ENCODE results near the gene GPC3.
A peak's percentile ranks its signal among the peaks of the same experiment; 100 is the strongest.
"Not testable (repeated sequence)": the region's sequence is repeated elsewhere in the genome, so short reads cannot be mapped to it uniquely, and the experiment has no call there.

The GPC3 gene

GRCh38 chrX:133646719-133647116, 338.7 kb downstream of the GPC3 start:
- no peak for DNase-seq (ENCODE audit: low read depth)

- DNase-seq (ENCODE audit: low read depth) = peak; percentile 71
Measured at GRCh38 chrX:133645977-133646718, 339.2 kb downstream of the GPC3 start.

DNA sequence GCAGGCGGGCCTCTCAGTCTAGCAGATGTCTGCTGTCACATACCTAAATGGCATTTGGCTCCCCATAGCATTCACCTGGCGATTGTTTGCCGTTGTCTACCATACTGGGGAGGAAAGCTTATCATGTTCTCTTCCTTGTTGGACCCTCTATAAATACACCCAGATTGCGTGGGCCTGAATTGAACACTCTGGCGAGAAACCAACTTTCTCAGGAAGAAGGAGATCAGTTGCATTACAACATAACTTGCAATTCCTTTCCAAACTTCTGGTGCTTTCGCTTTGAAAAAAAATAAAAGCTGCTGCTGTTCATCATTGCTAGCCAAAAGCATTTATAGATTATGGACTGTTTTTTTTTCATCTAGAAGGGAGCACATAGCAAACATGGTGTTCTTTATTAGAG, 340.1 kb downstream of the GPC3 start:
- peak; percentile 41 for DNase-seq (ENCODE audit: low read depth)

GRCh38 chrX:133640161-133641015, 345.0 kb downstream of the GPC3 start:
- DNase-seq (ENCODE audit: low read depth) = no peak

- DNase-seq (ENCODE audit: low read depth) = no peak
Measured at GRCh38 chrX:133639726-133640125, 345.7 kb downstream of the GPC3 start.

- DNase-seq (ENCODE audit: low read depth) = no peak
Measured at GRCh38 chrX:133638285-133638684, 347.1 kb downstream of the GPC3 start.

DNA sequence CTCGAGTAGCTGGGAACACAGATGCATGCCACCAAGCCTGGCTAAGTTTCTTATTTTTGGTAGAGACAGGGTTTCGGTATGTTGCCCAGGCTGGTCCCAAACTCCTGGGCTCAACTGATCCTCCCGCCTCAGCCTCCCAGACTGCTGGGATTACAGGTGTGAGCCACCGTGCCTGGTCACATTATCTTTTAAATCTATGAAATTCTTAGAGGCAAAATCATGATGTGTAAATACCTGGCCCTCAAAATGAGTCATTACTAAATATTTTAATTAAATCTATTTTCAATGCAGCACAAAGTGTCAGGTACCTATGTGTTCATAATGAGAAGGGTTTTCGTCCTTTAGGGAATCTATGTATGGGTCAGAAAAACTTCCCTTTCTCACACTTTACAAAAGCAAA, 347.6 kb downstream of the GPC3 start:
- DNase-seq (ENCODE audit: low read depth) = no peak

GRCh38 chrX:133636009-133636408, 349.4 kb downstream of the GPC3 start:
- DNase-seq (ENCODE audit: low read depth) = no peak

GRCh38 chrX:133634416-133634815, 351.0 kb downstream of the GPC3 start:
- no peak for DNase-seq (ENCODE audit: low read depth)

DNA sequence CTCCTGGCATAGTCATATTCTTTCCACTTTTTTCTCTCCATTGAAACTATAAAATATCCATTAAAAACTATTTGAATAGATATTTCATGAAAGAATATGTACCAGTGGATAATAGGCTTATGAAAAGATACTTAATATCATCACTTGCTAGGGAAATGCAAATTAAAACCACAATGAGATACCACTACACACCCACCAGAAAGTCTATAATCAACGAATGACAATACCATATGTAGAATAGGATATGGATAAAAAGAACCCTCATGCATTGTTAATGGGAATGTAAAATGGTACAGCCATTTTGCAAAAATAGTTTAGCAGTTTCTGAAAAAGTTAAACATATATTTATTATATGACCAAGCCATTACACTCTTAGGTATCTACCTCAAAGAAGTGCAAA, 351.4 kb downstream of the GPC3 start:
- no peak for DNase-seq (ENCODE audit: low read depth)

- DNase-seq (ENCODE audit: low read depth) = no peak
Measured at GRCh38 chrX:133633162-133633561, 352.2 kb downstream of the GPC3 start.

DNA sequence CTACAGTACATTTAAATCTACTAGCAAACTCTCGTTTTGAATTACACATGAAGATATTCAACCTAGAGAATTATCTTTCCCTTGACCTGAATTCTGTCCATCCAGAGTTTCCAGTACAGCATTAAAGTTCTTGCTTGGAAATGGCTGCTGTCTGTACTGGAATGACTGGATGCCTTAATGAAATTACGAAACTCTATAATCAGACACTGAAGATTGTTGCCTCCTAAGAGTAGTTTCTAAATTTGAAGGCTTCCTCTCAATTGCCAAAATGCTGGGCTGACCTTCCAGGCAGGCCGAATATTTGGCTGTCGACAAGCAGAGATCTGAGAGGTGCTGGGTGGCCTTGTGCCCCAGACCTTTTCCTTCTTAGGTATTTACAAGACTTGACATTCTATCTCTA, 355.0 kb downstream of the GPC3 start:
- no peak for DNase-seq (ENCODE audit: low read depth)

GRCh38 chrX:133627673-133628072, 357.7 kb downstream of the GPC3 start:
- DNase-seq (ENCODE audit: low read depth) = no peak

DNA sequence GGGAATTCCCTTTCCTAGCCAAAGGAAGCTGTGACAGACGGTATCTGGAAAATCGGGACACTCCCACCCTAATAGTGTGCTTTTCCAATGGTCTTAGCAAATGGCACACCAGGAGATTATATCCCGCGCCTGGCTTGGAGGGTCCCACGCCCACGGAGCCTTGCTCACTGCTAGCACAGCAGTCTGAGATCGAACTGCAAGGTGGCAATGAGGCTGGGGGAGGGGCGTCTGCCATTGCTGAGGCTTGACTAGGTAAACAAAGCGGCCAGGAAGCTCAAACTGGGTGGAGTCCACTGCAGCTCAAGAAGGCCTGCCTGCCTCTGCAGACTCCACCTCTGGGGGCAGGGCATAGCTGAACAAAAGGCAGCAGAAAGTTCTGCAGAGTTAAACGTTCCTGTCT, 364.0 kb downstream of the GPC3 start:
- not testable (repeated sequence) for DNase-seq (ENCODE audit: low read depth)

DNA sequence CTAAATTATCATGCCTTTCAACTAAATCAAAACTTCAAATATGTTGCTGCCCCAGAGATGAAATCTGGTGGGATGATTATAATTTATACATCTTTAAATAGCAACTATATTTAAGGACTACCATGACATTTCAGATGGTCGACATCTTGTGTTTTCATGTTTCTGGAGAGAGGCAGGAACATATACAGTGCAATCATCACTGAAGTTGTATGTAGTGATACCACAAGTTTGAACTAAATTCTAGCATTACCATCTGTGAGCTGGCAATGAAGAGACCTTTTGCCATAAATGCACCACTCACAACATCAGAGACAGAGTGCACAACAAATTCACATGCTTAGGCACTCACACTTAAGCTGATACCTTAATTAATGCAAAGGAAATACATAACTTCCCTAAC, 373.7 kb downstream of the GPC3 start:
- no peak for DNase-seq (ENCODE audit: low read depth)

GRCh38 chrX:133610056-133610455, 375.3 kb downstream of the GPC3 start:
- no peak for DNase-seq (ENCODE audit: low read depth)

GRCh38 chrX:133609166-133609565, 376.2 kb downstream of the GPC3 start:
- no peak for DNase-seq (ENCODE audit: low read depth)

DNA sequence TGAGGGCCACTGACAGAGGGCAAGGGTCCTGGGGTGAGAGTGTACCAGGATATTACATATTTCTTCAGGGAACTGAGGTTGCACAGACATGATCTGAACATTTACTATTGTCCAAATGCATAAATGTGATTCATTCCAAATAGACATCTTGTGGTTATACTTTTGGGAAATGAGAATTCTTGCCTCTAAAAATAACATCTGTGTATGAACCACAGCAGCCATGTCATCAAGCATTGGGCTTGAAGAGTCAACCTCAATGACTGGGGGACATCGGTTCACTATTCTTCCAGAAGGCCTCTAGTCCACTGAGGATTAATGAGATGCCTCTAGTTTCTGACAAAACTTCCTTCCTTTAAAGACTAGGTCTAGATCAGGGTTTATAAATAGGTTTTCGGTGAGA, 377.0 kb downstream of the GPC3 start:
- DNase-seq (ENCODE audit: low read depth) = no peak

GRCh38 chrX:133607419-133608348, 377.7 kb downstream of the GPC3 start:
- no peak for DNase-seq (ENCODE audit: low read depth)

GRCh38 chrX:133606990-133607389, 378.4 kb downstream of the GPC3 start:
- DNase-seq (ENCODE audit: low read depth) = no peak

GRCh38 chrX:133604801-133605200, 380.6 kb downstream of the GPC3 start:
- DNase-seq (ENCODE audit: low read depth) = no peak

GRCh38 chrX:133602881-133603280, 382.5 kb downstream of the GPC3 start:
- DNase-seq (ENCODE audit: low read depth) = no peak
